Measurements from ENCODE around the gene QSOX2.

DNA sequence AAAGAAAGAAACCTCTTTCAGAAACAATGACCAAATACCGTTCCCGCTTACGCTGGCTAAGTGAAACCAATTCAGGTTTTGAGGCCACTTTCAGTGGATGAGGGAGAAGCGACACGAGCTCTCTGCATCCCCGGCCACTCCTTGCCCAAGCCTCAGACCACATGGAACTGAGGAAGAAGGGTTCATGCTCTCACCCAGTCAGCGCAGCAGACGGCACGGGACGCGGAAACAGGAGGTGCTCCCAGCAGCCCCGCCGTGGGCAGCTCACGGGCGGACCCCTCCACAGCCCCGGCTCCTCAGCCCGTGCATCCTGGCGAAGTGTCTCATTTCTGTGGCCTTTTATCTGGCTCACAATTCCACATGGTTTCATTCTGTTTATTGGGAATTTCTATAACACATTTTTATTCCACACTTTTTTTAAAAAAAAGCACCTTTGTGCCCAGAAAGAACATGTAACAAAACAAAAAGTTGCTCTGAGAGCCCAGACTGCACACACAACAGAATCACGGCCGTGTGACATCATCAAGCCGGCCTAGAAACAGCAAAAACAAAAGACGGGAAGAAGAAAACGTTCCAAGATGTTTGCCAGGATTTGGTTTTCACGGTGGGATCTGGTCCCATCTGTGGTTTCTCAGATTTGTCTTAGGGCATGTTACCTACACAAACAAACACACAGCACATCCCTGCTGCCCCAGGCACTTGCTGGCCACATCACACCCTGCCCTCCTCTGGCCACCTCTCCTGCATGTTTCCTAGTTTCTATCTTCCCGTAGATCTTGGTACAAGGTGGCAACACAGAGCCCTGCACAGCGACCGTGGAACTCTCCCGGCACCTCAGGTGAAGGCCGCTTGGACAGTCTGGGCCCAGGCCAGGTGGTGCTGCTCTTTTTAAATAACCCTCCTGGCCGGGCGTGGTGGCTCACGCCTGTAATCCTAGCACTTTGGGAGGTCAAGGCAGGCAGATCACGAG, 16.2 kb downstream of the QSOX2 start:
- TF ChIP-seq, protein P1, sequence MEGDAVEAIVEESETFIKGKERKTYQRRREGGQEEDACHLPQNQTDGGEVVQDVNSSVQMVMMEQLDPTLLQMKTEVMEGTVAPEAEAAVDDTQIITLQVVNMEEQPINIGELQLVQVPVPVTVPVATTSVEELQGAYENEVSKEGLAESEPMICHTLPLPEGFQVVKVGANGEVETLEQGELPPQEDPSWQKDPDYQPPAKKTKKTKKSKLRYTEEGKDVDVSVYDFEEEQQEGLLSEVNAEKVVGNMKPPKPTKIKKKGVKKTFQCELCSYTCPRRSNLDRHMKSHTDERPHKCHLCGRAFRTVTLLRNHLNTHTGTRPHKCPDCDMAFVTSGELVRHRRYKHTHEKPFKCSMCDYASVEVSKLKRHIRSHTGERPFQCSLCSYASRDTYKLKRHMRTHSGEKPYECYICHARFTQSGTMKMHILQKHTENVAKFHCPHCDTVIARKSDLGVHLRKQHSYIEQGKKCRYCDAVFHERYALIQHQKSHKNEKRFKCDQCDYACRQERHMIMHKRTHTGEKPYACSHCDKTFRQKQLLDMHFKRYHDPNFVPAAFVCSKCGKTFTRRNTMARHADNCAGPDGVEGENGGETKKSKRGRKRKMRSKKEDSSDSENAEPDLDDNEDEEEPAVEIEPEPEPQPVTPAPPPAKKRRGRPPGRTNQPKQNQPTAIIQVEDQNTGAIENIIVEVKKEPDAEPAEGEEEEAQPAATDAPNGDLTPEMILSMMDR (IDR thresholded peaks at IDR 0.05): no peak
- TF ChIP-seq POLR2AphosphoS5 (IDR thresholded peaks at IDR 0.05) (no peak), POLR2A (IDR thresholded peaks at IDR 0.05) (no peak), EP300 (IDR thresholded peaks at IDR 0.05) (no peak)
